ENCODE measurements around the gene CD4.

The CD4 gene

DNA sequence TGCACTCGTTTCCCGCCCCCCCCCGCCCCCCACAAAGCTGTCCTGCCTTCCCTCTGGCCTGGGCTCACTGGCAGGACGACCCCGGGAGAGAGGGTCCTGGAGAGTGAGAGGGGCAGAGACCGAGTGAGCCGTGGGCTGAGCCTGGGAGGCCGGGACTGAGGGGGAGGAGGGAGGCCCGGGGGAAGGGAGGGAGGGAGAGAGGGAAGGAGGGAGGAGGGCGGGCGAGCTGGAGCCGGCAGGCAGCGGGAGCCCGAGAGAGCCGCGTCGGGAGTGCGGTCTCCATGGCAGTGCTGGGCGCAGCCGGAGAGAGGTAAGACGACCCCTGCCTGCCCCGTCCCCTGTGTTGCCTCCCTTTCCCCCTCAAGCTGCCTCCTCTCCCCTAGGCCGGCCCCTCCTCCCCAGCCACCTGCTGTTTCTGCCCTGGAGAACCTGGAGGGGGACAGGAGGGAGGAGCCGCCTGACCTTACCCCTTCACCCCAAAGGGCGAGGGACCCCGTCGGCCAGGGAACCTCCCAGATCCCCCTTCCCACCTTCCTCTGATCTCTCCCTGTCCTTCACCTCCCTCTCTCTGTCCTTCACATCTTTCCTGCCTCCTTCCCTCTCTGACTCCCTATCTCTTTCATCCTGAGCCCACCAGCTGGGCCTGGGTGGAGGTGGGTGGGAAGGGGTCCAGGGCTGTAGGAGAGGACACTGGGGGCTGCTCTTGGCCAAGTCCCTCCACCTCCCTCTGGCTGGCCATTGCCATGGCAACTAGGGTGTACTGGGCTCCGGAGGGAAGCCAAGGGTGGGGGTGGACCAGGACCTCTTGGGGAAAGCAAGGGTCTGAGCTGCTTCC, 32.5 kb downstream of the CD4 start, which contains the start of gene GPR162 (continued):
- no peak for TF ChIP-seq ZNF555 (tag by site-specific recombination; conservative IDR thresholded peaks at IDR 0.05)
- TF ChIP-seq, protein P1, sequence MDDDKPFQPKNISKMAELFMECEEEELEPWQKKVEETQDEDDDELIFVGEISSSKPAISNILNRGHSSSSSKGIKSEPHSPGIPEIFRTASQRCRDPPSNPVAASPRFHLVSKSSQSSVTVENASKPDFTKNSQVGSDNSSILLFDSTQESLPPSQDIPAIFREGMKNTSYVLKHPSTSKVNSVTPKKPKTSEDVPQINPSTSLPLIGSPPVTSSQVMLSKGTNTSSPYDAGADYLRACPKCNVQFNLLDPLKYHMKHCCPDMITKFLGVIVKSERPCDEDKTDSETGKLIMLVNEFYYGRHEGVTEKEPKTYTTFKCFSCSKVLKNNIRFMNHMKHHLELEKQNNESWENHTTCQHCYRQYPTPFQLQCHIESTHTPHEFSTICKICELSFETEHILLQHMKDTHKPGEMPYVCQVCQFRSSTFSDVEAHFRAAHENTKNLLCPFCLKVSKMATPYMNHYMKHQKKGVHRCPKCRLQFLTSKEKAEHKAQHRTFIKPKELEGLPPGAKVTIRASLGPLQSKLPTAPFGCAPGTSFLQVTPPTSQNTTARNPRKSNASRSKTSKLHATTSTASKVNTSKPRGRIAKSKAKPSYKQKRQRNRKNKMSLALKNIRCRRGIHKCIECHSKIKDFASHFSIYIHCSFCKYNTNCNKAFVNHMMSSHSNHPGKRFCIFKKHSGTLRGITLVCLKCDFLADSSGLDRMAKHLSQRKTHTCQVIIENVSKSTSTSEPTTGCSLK (tag by site-specific recombination; IDR thresholded peaks at IDR 0.05) = no peak
- peak; percentile 56; the same call in 1 of the 2 replicates for TF ChIP-seq MYNN (tag by site-specific recombination; IDR thresholded peaks at IDR 0.05; ENCODE audit: borderline replicate concordance)
- TF ChIP-seq WT1 (tag by site-specific recombination; IDR thresholded peaks at IDR 0.05) = peak; percentile 90
- no peak for TF ChIP-seq ZNF302 (tag by site-specific recombination; IDR thresholded peaks at IDR 0.05; ENCODE audit: low read depth)
- TF ChIP-seq, protein P2, sequence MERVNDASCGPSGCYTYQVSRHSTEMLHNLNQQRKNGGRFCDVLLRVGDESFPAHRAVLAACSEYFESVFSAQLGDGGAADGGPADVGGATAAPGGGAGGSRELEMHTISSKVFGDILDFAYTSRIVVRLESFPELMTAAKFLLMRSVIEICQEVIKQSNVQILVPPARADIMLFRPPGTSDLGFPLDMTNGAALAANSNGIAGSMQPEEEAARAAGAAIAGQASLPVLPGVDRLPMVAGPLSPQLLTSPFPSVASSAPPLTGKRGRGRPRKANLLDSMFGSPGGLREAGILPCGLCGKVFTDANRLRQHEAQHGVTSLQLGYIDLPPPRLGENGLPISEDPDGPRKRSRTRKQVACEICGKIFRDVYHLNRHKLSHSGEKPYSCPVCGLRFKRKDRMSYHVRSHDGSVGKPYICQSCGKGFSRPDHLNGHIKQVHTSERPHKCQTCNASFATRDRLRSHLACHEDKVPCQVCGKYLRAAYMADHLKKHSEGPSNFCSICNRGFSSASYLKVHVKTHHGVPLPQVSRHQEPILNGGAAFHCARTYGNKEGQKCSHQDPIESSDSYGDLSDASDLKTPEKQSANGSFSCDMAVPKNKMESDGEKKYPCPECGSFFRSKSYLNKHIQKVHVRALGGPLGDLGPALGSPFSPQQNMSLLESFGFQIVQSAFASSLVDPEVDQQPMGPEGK (tag by site-specific recombination; IDR thresholded peaks at IDR 0.05) = peak; percentile 61; the same call in 1 of the 2 replicates
- TF ChIP-seq YY1 (tag by site-specific recombination; IDR thresholded peaks at IDR 0.05) = no peak
- TF ChIP-seq TRIM28 (IDR thresholded peaks at IDR 0.05; ENCODE audit: borderline replicate concordance, low read length) = no peak
- 0 out of 2 replicates have a peak, but pooled peaks have one; percentile 32 for TF ChIP-seq ZNF24 (tag by site-specific recombination; IDR thresholded peaks at IDR 0.05)
- peak; percentile 61; the same call in 1 of the 2 replicates for TF ChIP-seq KLF1 (tag by site-specific recombination; IDR thresholded peaks at IDR 0.05)
- TF ChIP-seq ZNF660 (tag by site-specific recombination; IDR thresholded peaks at IDR 0.05) = no peak
- TF ChIP-seq ZNF138 (tag by site-specific recombination; IDR thresholded peaks at IDR 0.05; ENCODE audit: borderline replicate concordance) = no peak
- TF ChIP-seq ZFP37 (tag by site-specific recombination; IDR thresholded peaks at IDR 0.05) = no peak
- TF ChIP-seq, protein P3, sequence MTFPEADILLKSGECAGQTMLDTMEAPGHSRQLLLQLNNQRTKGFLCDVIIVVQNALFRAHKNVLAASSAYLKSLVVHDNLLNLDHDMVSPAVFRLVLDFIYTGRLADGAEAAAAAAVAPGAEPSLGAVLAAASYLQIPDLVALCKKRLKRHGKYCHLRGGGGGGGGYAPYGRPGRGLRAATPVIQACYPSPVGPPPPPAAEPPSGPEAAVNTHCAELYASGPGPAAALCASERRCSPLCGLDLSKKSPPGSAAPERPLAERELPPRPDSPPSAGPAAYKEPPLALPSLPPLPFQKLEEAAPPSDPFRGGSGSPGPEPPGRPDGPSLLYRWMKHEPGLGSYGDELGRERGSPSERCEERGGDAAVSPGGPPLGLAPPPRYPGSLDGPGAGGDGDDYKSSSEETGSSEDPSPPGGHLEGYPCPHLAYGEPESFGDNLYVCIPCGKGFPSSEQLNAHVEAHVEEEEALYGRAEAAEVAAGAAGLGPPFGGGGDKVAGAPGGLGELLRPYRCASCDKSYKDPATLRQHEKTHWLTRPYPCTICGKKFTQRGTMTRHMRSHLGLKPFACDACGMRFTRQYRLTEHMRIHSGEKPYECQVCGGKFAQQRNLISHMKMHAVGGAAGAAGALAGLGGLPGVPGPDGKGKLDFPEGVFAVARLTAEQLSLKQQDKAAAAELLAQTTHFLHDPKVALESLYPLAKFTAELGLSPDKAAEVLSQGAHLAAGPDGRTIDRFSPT (tag by site-specific recombination; IDR thresholded peaks at IDR 0.05) = peak; percentile 12; the same call in 1 of the 2 replicates
- TF ChIP-seq ZNF324 (tag by site-specific recombination; IDR thresholded peaks at IDR 0.05) = peak; percentile 40; the same call in 1 of the 2 replicates
- TF ChIP-seq, protein P4, sequence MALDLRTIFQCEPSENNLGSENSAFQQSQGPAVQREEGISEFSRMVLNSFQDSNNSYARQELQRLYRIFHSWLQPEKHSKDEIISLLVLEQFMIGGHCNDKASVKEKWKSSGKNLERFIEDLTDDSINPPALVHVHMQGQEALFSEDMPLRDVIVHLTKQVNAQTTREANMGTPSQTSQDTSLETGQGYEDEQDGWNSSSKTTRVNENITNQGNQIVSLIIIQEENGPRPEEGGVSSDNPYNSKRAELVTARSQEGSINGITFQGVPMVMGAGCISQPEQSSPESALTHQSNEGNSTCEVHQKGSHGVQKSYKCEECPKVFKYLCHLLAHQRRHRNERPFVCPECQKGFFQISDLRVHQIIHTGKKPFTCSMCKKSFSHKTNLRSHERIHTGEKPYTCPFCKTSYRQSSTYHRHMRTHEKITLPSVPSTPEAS (tag by site-specific recombination; IDR thresholded peaks at IDR 0.05) = no peak
- peak; percentile 66 for TF ChIP-seq ZNF335 (tag by site-specific recombination; conservative IDR thresholded peaks at IDR 0.05)
- 0 out of 2 replicates have a peak, but pooled peaks have one; percentile 24 for TF ChIP-seq ZBTB7A (tag by site-specific recombination; IDR thresholded peaks at IDR 0.05; ENCODE audit: low read depth)
- peak; percentile 46 for TF ChIP-seq ZNF76 (tag by site-specific recombination; IDR thresholded peaks at IDR 0.05; ENCODE audit: borderline replicate concordance, low read depth)
- TF ChIP-seq BCL11A (tag by site-specific recombination; IDR thresholded peaks at IDR 0.05; ENCODE audit: low read depth) = no peak
- TF ChIP-seq BCL11B (tag by site-specific recombination; IDR thresholded peaks at IDR 0.05; ENCODE audit: low read depth) = peak; percentile 24; the same call in 1 of the 2 replicates
- TF ChIP-seq ZIC2 (tag by site-specific recombination; IDR thresholded peaks at IDR 0.05) = peak; percentile 92
- TF ChIP-seq SCRT1 (tag by site-specific recombination; IDR thresholded peaks at IDR 0.05; ENCODE audit: borderline replicate concordance) = no peak
- TF ChIP-seq, protein P5, sequence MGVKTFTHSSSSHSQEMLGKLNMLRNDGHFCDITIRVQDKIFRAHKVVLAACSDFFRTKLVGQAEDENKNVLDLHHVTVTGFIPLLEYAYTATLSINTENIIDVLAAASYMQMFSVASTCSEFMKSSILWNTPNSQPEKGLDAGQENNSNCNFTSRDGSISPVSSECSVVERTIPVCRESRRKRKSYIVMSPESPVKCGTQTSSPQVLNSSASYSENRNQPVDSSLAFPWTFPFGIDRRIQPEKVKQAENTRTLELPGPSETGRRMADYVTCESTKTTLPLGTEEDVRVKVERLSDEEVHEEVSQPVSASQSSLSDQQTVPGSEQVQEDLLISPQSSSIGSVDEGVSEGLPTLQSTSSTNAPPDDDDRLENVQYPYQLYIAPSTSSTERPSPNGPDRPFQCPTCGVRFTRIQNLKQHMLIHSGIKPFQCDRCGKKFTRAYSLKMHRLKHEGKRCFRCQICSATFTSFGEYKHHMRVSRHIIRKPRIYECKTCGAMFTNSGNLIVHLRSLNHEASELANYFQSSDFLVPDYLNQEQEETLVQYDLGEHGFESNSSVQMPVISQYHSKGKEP (tag by site-specific recombination; IDR thresholded peaks at IDR 0.05) = no peak
- TF ChIP-seq, protein P6, sequence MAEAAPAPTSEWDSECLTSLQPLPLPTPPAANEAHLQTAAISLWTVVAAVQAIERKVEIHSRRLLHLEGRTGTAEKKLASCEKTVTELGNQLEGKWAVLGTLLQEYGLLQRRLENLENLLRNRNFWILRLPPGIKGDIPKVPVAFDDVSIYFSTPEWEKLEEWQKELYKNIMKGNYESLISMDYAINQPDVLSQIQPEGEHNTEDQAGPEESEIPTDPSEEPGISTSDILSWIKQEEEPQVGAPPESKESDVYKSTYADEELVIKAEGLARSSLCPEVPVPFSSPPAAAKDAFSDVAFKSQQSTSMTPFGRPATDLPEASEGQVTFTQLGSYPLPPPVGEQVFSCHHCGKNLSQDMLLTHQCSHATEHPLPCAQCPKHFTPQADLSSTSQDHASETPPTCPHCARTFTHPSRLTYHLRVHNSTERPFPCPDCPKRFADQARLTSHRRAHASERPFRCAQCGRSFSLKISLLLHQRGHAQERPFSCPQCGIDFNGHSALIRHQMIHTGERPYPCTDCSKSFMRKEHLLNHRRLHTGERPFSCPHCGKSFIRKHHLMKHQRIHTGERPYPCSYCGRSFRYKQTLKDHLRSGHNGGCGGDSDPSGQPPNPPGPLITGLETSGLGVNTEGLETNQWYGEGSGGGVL (tag by site-specific recombination; IDR thresholded peaks at IDR 0.05) = peak; percentile 95
- TF ChIP-seq GLIS2 (tag by site-specific recombination; IDR thresholded peaks at IDR 0.05) = peak; percentile 90
